IMR-90 (cell line): ENCODE data around the gene TRPV3. TPM values are rescaled to one million over a fixed set of nuclear protein-coding genes. Genes with fewer than 3 reads are reported as not detected.
A peak's percentile ranks its signal among the peaks of the same experiment; 100 is the strongest.

Source experiments
- ATAC-seq: fragments of 200-7000 bp; cut with Tn5 transposase; 2 replicates; pipeline ENCODE4 v1.9.1; 2020; ENCODE audit warnings: low read depth, mild to moderate bottlenecking, moderate library complexity
- BruUV-seq: library from RNA; stranded (reverse); fragments of 400-500 nt; replicated peaks from 2 replicates; lab custom pipeline; 2021; lab: Mats Ljungman, UMichigan
- CTCF ChIA-PET: fragments of 300-600 bp; formaldehyde crosslinking; extraction: SDS; loops from one replicate; lab custom pipeline; 2021; ENCODE audit warnings: antibody characterized with exemption; lab: Yijun Ruan, JAX
- POLR2A ChIA-PET: fragments of 300-600 bp; sonication (Branson Sonifier 250); formaldehyde crosslinking; loops from one replicate; lab custom pipeline; 2022; ENCODE audit warnings: antibody characterized with exemption; ENCODE audit not compliant: unreplicated experiment; lab: Charles Lee
- DNase-seq: peaks from one replicate; pipeline ENCODE4 v3.0.0; 2013
- H2AFZ ChIP-seq: replicated peaks from 2 replicates; pipeline ENCODE3; 2013; ENCODE audit warnings: low read length, mild to moderate bottlenecking; ENCODE audit not compliant: poor library complexity
- H2AK5ac ChIP-seq: 2 replicates; pipeline ENCODE4 v1.6.1; 2013; ENCODE audit warnings: low read depth, low read length, inconsistent platforms
- H2AK9ac ChIP-seq: replicated peaks from 2 replicates; pipeline ENCODE3; 2013; ENCODE audit warnings: mild to moderate bottlenecking, low read depth, low read length, moderate library complexity; ENCODE audit not compliant: poor library complexity
- H2BK120ac ChIP-seq: 2 replicates; pipeline ENCODE4 v1.6.1; 2013; ENCODE audit warnings: low read depth, low read length, inconsistent platforms
- H2BK15ac ChIP-seq: 3 replicates; pipeline ENCODE4 v1.6.1; 2013; ENCODE audit warnings: low read depth, low read length, inconsistent platforms
- H2BK20ac ChIP-seq: 2 replicates; pipeline ENCODE4 v1.6.1; 2013; ENCODE audit warnings: low read depth, mild to moderate bottlenecking, inconsistent platforms, low read length, moderate library complexity
- H2BK5ac ChIP-seq: 2 replicates; pipeline ENCODE4 v1.6.1; 2013; ENCODE audit warnings: mild to moderate bottlenecking, low read depth, low read length, inconsistent platforms; ENCODE audit not compliant: poor library complexity, severe bottlenecking
- H3K14ac ChIP-seq: replicated peaks from 2 replicates; pipeline ENCODE4 v1.6.1; 2013; ENCODE audit warnings: low read depth, low read length, inconsistent platforms
- H3K18ac ChIP-seq: 2 replicates; pipeline ENCODE4 v1.6.1; 2013; ENCODE audit warnings: low read depth, low read length, control low read depth
- H3K23ac ChIP-seq: 2 replicates; pipeline ENCODE4 v1.6.1; 2013; ENCODE audit warnings: low read depth, low read length, inconsistent platforms
- H3K27ac ChIP-seq: 2 replicates; pipeline ENCODE4 v1.5.1; 2013; ENCODE audit warnings: mild to moderate bottlenecking, control low read depth, low read length; ENCODE audit not compliant: insufficient read depth
- H3K27me3 ChIP-seq: 2 replicates; pipeline ENCODE4 v1.6.1; 2013; ENCODE audit warnings: low read length; ENCODE audit not compliant: control insufficient read depth, insufficient read depth
- H3K36me3 ChIP-seq: 2 replicates; pipeline ENCODE4 v1.6.1; 2013; ENCODE audit warnings: low read length, mixed read lengths; ENCODE audit not compliant: control insufficient read depth, insufficient read depth
- H3K4ac ChIP-seq: 2 replicates; pipeline ENCODE4 v1.6.1; 2013; ENCODE audit warnings: low read depth, low read length, inconsistent platforms
- H3K4me1 ChIP-seq: 2 replicates; pipeline ENCODE4 v1.6.1; 2013; ENCODE audit warnings: low read length, mixed read lengths; ENCODE audit not compliant: control insufficient read depth, insufficient read depth
- H3K4me2 ChIP-seq: 2 replicates; pipeline ENCODE4 v1.6.1; 2013; ENCODE audit warnings: low read depth, mild to moderate bottlenecking, control low read depth, low read length, moderate library complexity
- H3K4me3 ChIP-seq: 2 replicates; pipeline ENCODE4 v1.5.1; 2013; ENCODE audit warnings: low read depth, mild to moderate bottlenecking, control low read depth, low read length, moderate library complexity; ENCODE audit not compliant: insufficient read depth
- H3K56ac ChIP-seq: 2 replicates; pipeline ENCODE4 v1.6.1; 2013; ENCODE audit warnings: low read length, inconsistent platforms; ENCODE audit not compliant: insufficient read depth; ENCODE audit errors: extremely low read depth
- H3K79me1 ChIP-seq, 2 experiments: 2 replicates each; pipeline ENCODE4 v1.6.1; 2013; ENCODE audit warnings: low read length in 2 of 2, inconsistent platforms in 1 of 2, low read depth in 1 of 2
- H3K9ac ChIP-seq: 2 replicates; pipeline ENCODE4 v1.6.1; 2013; ENCODE audit warnings: low read depth, low read length, control low read depth
- H3K9me1 ChIP-seq: 2 replicates; pipeline ENCODE4 v1.6.1; 2013; ENCODE audit warnings: low read length, inconsistent platforms; ENCODE audit not compliant: insufficient read depth
- H3K9me3 ChIP-seq: 2 replicates; pipeline ENCODE4 v1.6.1; 2013; ENCODE audit warnings: low read length; ENCODE audit not compliant: control insufficient read depth, insufficient read depth
- H4K20me1 ChIP-seq: 2 replicates; pipeline ENCODE4 v1.6.1; 2013; ENCODE audit warnings: low read length, inconsistent platforms; ENCODE audit not compliant: insufficient read depth
- H4K5ac ChIP-seq: 2 replicates; pipeline ENCODE4 v1.6.1; 2013; ENCODE audit warnings: mild to moderate bottlenecking, low read depth, low read length, control low read depth
- H4K8ac ChIP-seq, 2 experiments: 2 replicates each; pipeline ENCODE4 v1.6.1; 2013; ENCODE audit warnings: low read depth in 2 of 2, low read length in 2 of 2, control low read depth in 1 of 2, inconsistent platforms in 1 of 2
- H4K91ac ChIP-seq: 2 replicates; pipeline ENCODE4 v1.6.1; 2013; ENCODE audit warnings: low read depth, low read length, inconsistent platforms; ENCODE audit not compliant: insufficient read depth
- CHD1 ChIP-seq: IDR thresholded peaks from 2 replicates; pipeline ENCODE4 v1.6.1; 2012; ENCODE audit warnings: low read depth, low read length, improper control_type of control experiment
- FOS ChIP-seq: fragments of 150-350 bp; IDR thresholded peaks from 2 replicates; pipeline ENCODE4 v1.6.1; 2016; ENCODE audit warnings: low read depth, low read length
- MAFK ChIP-seq: IDR thresholded peaks from 2 replicates; pipeline ENCODE4 v1.6.1; 2012; ENCODE audit warnings: low read depth, low read length, improper control_type of control experiment
- MAZ ChIP-seq: IDR thresholded peaks from 2 replicates; pipeline ENCODE4 v1.6.1; 2012; ENCODE audit warnings: low read depth, mild to moderate bottlenecking, low read length, improper control_type of control experiment, moderate library complexity, borderline replicate concordance
- MXI1 ChIP-seq: IDR thresholded peaks from 2 replicates; pipeline ENCODE4 v1.6.1; 2012; ENCODE audit warnings: low read depth, mild to moderate bottlenecking, low read length, moderate library complexity, borderline replicate concordance
- RAD21 ChIP-seq: IDR thresholded peaks from 2 replicates; pipeline ENCODE4 v1.6.1; 2012; ENCODE audit warnings: low read length, improper control_type of control experiment
- USF2 ChIP-seq: fragments of 150-350 bp; IDR thresholded peaks from 2 replicates; pipeline ENCODE4 v1.6.1; 2017; ENCODE audit warnings: mild to moderate bottlenecking, antibody characterized with exemption, low read length, low read depth
- WGBS, 2 experiments: methylation state at CpG; one replicate each; pipeline versions ENCODE4 v1.1.5 to v1.1.7; 2013; ENCODE audit warnings: missing lambda C conversion rate in 2 of 2; ENCODE audit not compliant: insufficient read length in 1 of 2; ENCODE audit errors: extremely low coverage in 2 of 2; 5-methylcytosine and 5-hydroxymethylcytosine counted together
- dilution Hi-C: fragments of 300-500 bp; cut with HindIII; formaldehyde crosslinking; loops from one replicate; pipeline ENCODE4 v1.14.3; 2018; ENCODE audit warnings: low sequenced_read_pairs; ENCODE audit not compliant: unreplicated experiment
- in situ Hi-C: fragments of 300-500 bp; cut with MboI; formaldehyde crosslinking; loops from 3 replicates; pipeline ENCODE4 v1.14.3; 2019; ENCODE audit warnings: low sequenced_read_pairs, inconsistent platforms, mixed read lengths
- intact Hi-C: fragments of 100-400 bp; cut with micrococcal nuclease; formaldehyde crosslinking; loops from 2 replicates; pipeline ENCODE4 v1.10.0; 2022
- polyA plus RNA-seq, 3 experiments: library from polyadenylated mRNA; depleted of rRNA; stranded (reverse); fragments of >200 nt; gene quantifications; 2 replicates each; pipeline ENCODE4 v1.2.3, GENCODE V29; 2012; ENCODE audit warnings: low replicate concordance in 1 of 3
- total RNA-seq: library from RNA; depleted of rRNA; stranded (reverse); fragments of >200 nt; gene quantifications from 2 replicates; pipeline ENCODE4 v1.2.3, GENCODE V29; 2012

The TRPV3 gene
- total and polyA plus RNA-seq, 2 of the 4 experiments (the other 2 are of a cell fraction): 0.18 to 0.26 TPM

- H2AK5ac ChIP-seq: no peak overlapping the region
- H2BK20ac ChIP-seq: no peak overlapping the region
- H3K9ac ChIP-seq: no peak overlapping the region
- POLR2A ChIA-PET: no interaction called here
- H3K27ac ChIP-seq: no peak overlapping the region
- H4K20me1 ChIP-seq: no peaks in the 10 kb centered on the region
- H2BK15ac ChIP-seq: no peak overlapping the region
- no peak overlapping the region for H3K4me3 ChIP-seq
- no peaks in the 10 kb centered on the region for H3K9me3 ChIP-seq
- H3K14ac ChIP-seq: 0 out of 2 replicates have a peak overlapping the region, but pooled peaks have one; percentile 14
- no peaks in the 10 kb centered on the region for H3K4me1 ChIP-seq
- dilution Hi-C loops (no loop called here), intact Hi-C loops (no loop called here), in situ Hi-C loops (no loop called here)
- no peak overlapping the region for H3K56ac ChIP-seq
- H2AFZ ChIP-seq: peak overlapping the region; percentile 44
- H3K18ac ChIP-seq: no peak overlapping the region
- CTCF ChIA-PET: interaction anchor here (0.6 kb wide), 1 partner anchor 764 kb away, joined by 3 read pairs; no protein-coding TSS in a partner anchor
- H2BK120ac ChIP-seq: no peak overlapping the region
- DNase-seq (peak; percentile 76), ATAC-seq (peak; percentile 17; the same call in 1 of the 2 replicates)
- no peak overlapping the region for H3K4me2 ChIP-seq
- H3K4ac ChIP-seq: no peak overlapping the region
- no peaks in the 10 kb centered on the region for H3K27me3 ChIP-seq
- H2AK9ac ChIP-seq: no peak overlapping the region
- no peaks in the 10 kb centered on the region for H3K9me1 ChIP-seq
- no peaks in the 10 kb centered on the region for H3K79me1 ChIP-seq
- H3K23ac ChIP-seq: no peak overlapping the region
- peak; percentile 67 for TF ChIP-seq USF2
- TF ChIP-seq CHD1: no peak
- no peak for TF ChIP-seq MXI1
- TF ChIP-seq FOS: no peak
- TF ChIP-seq MAFK: 0 out of 2 replicates have a peak, but pooled peaks have one; percentile 26
- no peak for TF ChIP-seq MAZ
- no peak for TF ChIP-seq RAD21
- peaks cover 5% of the 10 kb centered on the region for H3K36me3 ChIP-seq
- H4K5ac ChIP-seq: no peak overlapping the region
- H4K8ac ChIP-seq: no peak overlapping the region; a peak in 1 of 4 replicates
- no CpG with 5 or more reads among the region's 5 CpGs for WGBS, 2 experiments
- H2BK5ac ChIP-seq: no peak overlapping the region
- BruUV-seq: no TSS peak
- H4K91ac ChIP-seq: no peak overlapping the region
These were observed 17.9 kb upstream of the TRPV3 start for GRCh38 chr17:3575511-3575910.
